Posterior cingulate gyrus (tissue), 11 donors: ENCODE data around the gene FZD1.
"Not testable (repeated sequence)": the region's sequence is repeated elsewhere in the genome, so short reads cannot be mapped to it uniquely, and the experiment has no call there.

ENCODE experiments used
- DNase-seq, 10 donors: peaks; one replicate each; pipeline versions ENCODE4 v3.0.0 to v3.0.0-alpha.2; 2020 to 2021; ENCODE audit warnings: mixed read lengths in 3 of 10
- intact Hi-C: fragments of 100-400 bp; cut with DNase I; formaldehyde crosslinking; loops from one replicate; pipeline ENCODE4 v1.15.1; 2023

Gene FZD1

DNA sequence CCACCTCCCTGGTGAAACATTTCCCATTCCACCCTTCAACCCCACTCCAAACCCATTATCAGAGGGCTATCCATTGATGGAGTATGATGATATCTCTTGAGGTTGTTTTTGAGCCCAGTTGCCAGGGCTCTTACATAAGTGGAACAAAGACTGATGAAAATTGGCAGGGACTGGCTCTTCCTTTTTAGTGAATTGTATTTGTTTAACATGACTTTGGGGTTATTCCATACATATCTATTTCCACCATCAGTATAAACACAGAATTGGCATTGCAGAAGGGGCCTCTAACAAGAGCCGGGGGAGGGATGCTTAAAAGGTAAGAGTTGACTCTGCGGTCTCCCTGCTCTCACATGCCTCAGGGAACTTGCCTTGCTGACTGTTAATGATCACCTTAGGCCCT lies 28.9 kb downstream of the FZD1 start:
- intact Hi-C loops: no loop called here
- DNase-seq: no peak

DNA sequence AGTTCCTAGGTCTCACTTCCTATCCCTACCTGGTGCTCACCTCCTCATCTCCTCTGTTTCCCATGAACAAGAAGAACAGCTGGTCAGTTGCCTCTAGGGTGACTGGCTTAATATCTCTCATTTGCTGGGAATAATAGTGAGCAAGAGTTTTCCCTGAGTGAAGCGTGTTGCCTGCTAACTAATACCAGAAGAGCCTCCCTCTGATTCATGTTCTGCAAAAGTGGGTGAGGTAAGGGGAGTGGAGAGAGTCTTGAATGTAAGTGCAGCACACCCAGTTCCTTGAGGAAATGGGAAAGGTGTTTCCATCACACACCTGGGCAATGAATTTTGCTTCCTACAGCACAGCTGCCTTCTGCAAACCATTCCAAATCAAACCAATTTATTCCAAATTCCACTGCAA lies 29.6 kb downstream of the FZD1 start:
- intact Hi-C loops: no loop called here
- DNase-seq: no peak

- no peak for DNase-seq
- intact Hi-C loops: no loop called here
Observed at GRCh38 chr7:91294639-91295220, 30.5 kb downstream of the FZD1 start.

DNA sequence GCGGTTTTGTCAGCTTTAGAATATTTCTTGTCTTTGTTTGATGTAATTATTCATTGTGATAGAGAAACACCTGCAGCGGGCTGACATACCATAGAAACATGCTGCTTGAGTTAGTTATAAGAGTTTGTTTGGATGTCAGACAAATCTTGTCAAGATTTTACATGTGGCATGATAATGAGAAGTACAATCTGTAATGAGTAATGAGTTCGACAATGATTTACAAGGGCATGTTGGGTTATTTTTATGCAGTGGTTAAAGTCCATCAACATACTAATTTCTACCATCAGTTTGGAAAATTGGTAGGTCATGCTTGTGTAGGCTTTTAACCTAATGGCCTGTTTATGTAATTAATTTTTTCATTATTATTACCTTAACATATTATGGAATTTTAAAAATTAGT lies 31.3 kb downstream of the FZD1 start:
- intact Hi-C loops: no loop called here
- DNase-seq: no peak

GRCh38 chr7:91297939-91298338 lies 33.7 kb downstream of the FZD1 start:
- no peak for DNase-seq
- intact Hi-C loops: no loop called here

DNA sequence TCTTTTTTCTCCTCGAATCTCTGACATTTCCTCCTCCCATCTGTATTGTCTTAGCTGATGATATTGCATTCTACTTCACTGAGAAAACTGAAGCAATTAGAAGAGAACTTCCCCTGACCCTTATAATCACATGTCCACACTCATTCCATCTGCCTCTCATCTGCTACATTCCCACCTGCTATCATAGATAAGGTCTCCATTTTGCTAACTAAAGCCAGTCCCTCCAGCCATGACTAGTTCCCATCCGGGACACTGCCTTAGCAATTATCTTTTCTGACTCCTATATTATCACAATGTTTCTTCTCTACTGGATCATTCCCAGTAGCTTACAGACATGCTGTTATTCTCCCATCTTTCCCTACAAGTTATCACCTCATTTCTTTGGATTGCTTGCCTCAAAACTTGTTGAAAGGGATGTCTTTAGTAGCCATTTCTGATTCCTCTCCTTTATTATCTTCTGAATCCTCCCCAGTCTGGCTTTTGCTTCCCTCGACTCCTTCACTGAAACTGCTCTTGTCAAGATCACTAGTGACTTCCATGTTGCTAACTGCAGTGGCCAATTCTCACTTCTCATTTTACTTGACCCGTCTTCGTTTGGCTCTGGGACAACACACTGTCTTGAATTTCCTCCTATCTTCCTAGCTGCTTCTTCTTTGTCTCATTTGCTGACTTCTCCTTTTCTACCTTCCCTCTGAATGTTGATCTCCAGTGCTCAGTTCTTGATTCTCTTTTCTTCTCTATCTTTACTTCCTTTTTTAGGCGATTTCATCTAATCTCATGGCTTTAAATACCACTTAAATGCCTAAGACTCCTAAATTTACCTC lies 35.9 kb downstream of the FZD1 start:
- DNase-seq: no peak
- intact Hi-C loops: no loop called here

DNA sequence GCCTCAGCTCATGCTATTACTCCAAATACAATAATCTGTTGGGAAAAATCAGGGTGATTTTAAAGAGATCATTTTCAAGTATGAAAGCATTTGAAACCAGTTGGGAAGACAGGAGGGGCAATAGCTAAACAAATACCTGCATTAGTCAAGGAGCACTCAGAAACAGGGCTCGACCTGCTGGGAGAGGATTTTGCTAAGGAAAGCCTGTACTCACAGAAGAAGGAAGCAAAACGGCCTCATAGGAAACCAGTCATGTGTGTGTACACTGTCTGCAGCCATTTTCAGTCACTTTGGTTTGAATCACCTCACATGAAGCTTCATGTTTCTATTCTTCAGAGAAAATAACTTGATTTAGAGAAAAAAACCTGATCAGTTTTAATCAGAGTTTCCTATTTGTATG lies 38.6 kb downstream of the FZD1 start:
- intact Hi-C loops: no loop called here
- no peak for DNase-seq

DNA sequence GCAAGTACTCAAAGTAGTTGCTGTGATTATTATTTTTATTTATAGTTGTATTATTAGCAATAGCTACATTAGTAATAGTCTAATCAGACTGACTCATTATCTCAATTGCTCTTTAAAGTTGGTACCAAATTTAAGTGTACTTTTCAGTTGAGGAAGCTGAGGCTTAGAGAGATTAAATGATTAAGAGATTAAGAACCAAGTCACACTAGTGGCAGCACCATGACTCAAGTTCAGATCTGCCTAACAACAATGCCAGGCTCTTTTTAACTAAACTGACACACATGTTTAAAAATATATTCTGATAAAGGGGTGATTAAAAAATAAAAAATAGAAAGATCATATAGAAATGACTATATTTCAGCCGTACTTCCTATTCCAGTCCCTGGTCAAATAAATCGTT lies 42.0 kb downstream of the FZD1 start:
- intact Hi-C loops: loop anchor here (5.0 kb wide), 1 partner anchor 66 kb away; no protein-coding TSS in a partner anchor

GRCh38 chr7:91307467-91307866 lies 43.2 kb downstream of the FZD1 start:
- intact Hi-C loops: loop anchor here (5.0 kb wide), 1 partner anchor 65 kb away; no protein-coding TSS in a partner anchor
- DNase-seq: no peak

More for the DNA sequence above, 42.0 kb downstream of the FZD1 start:
- DNase-seq: no peak

- DNase-seq: not testable (repeated sequence)
- intact Hi-C loops: loop anchor here (5.0 kb wide), 1 partner anchor 64 kb away; no protein-coding TSS in a partner anchor
Observed at GRCh38 chr7:91308191-91308590, 44.0 kb downstream of the FZD1 start.

- intact Hi-C loops: no loop called here
- no peak for DNase-seq
Observed at GRCh38 chr7:91310830-91311460, 46.7 kb downstream of the FZD1 start.

- intact Hi-C loops: no loop called here
- DNase-seq: no peak
Observed at GRCh38 chr7:91311839-91312238, 47.6 kb downstream of the FZD1 start.

DNA sequence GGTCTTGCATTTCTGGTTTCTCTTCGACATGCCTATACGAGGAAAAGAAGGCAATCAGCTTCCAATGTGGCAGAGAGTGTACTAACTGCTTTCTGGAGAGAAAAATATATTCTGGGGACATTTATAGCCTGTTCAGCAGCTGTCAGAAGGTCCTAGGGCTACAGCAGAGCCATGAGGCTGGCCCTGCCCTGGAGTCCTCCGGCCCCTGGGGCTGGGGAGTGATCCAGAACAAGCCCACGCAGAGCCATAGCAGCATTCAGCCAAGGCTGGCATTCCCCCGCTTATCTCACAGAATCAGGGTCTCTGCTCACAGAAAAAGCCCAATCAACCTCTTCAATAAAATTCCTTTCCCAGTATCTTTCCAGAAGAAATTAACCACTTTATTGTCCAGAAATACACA lies 48.9 kb downstream of the FZD1 start:
- no peak for DNase-seq

GRCh38 chr7:91314591-91315323 lies 50.5 kb downstream of the FZD1 start:
- no peak for DNase-seq
- intact Hi-C loops: no loop called here

More for the DNA sequence above, 48.9 kb downstream of the FZD1 start:
- intact Hi-C loops: no loop called here

- no peak for DNase-seq
- intact Hi-C loops: no loop called here
Observed at GRCh38 chr7:91316426-91316825, 52.2 kb downstream of the FZD1 start.

DNA sequence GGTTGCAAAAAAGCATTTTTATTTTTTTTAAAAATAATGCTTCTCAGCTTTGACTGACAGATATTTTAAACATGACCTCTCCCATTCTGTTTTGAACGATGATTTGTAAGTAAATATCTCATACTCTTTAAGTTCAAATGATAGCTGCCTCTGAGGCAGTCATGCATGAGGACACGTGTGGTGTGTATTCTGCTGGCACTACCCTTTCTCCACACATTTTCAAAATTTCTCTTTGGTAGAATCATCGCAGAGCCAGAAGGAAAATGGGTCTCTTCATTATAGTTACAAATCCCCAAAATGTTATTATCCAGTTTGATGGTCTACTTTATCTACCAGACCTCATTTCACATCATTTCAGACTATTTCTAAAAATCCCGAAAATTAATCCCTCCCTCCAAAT lies 55.1 kb downstream of the FZD1 start:
- DNase-seq: no peak
- intact Hi-C loops: no loop called here

DNA sequence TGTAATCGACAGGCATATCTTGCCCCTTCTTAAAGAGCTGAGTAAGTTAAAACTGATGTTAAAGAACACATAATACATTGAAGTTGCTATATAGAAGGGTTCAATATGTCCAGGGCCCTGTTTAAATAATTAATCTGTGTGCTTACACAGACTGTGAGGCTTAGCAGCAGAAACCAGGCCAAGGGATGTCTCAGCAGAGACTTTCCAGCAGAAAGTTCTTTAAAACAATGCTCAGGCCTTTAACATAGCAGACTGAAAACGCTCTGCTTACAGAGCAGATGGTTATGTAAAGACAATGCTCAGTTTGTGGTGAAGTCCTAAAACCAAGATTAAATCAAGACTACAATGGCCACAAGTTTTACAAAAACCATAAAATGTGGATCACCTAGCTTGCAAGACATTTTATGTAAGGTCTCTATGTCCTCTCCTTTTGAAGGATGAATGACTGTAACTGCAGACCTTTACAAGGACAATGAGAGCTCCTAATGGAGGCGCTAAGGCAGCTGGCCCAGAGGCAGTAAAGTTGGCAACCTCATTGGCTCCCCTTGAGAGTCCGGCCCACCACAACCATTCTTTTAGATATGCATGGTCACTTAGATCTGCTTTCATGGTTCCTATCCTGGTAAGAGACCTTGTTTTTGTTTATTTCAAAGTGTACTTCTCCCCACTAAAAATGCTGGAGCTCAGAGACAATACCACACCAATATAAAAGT lies 56.3 kb downstream of the FZD1 start:
- intact Hi-C loops: no loop called here
- no peak for DNase-seq
